ENCODE measurements around the gene ZFX. TPM values are rescaled to one million over a fixed set of nuclear protein-coding genes. Genes with fewer than 3 reads are reported as not detected.

The ZFX gene
- total and polyA plus RNA-seq, 11 donors = 6.4 to 70.5 (median 41.4) TPM

DNA sequence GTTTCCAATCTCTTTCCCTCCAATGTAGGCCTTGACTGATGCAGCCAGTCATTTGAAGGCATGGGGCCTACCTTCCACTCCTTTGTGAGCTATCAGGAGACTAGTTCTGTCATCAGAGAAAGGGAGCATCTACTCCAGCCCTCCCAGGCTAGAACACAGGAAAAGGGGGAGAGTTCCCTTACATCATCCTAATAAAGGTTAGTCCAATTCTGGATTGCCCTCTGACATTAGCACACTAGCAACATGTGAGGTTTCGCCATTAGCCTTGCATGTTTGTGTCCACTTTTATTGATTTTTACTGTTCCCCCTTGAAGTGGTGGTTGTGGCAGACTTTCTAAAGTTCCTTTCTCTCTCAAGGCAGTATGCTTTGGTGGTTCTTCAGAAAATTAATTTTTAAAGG, 67.3 kb downstream of the ZFX start:
- intact Hi-C loops (cut with DNase I) = no loop called here

DNA sequence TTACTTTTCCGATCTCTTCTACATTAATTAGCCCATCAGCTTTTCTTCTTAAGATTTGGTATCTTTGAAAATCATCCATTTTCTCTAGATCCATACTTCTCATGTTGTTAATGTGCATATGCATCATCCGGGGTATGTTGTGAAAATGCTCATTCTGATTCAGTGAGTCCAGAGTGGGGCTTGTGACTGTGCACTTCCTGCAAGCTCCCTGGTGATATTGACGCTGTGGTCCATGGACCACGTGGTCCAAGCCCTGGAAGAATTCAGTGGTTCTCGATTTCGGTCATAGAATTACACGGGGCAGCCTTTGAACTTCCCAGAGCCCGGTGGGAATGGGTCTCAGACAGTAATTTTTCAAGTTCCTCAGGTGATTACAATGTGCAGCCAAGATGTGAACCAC, 69.8 kb downstream of the ZFX start:
- no peak for DNase-seq
- intact Hi-C loops (cut with DNase I) = no loop called here
- 82 to 88% (median 88%) methylated on average over 8 of the region's 8 CpGs for WGBS, 4 donors
- no peak for TF ChIP-seq CTCF (IDR thresholded peaks at IDR 0.05)
- TF ChIP-seq POLR2A (IDR thresholded peaks at IDR 0.05) = no peak
- Histone ChIP-seq H3K27me3 (no peaks in the 10 kb centered on the region), H3K27ac (no peak overlapping the region), H3K4me3 (no peak overlapping the region), H3K36me3 (peaks cover 0 to 10% (median 0%) of the 10 kb centered on the region in 9 donors), H3K4me1 (no peaks in the 10 kb centered on the region), H3K9me3 (no peaks in the 10 kb centered on the region)
- no peak for ATAC-seq

More for the DNA sequence above, 67.3 kb downstream of the ZFX start:
- no peak for ATAC-seq
- Histone ChIP-seq H3K4me1 (no peaks in the 10 kb centered on the region), H3K27me3 (no peaks in the 10 kb centered on the region), H3K27ac (no peak overlapping the region), H3K4me3 (no peak overlapping the region), H3K9me3 (no peaks in the 10 kb centered on the region), H3K36me3 (peaks cover 0 to 28% (median 9%) of the 10 kb centered on the region in 9 donors)
- 94 to 100% (median 98%) methylated on average over 1 of the region's 1 CpG for WGBS, 4 donors
- TF ChIP-seq CTCF (IDR thresholded peaks at IDR 0.05) (no peak), POLR2A (IDR thresholded peaks at IDR 0.05) (no peak)
- DNase-seq = no peak

DNA sequence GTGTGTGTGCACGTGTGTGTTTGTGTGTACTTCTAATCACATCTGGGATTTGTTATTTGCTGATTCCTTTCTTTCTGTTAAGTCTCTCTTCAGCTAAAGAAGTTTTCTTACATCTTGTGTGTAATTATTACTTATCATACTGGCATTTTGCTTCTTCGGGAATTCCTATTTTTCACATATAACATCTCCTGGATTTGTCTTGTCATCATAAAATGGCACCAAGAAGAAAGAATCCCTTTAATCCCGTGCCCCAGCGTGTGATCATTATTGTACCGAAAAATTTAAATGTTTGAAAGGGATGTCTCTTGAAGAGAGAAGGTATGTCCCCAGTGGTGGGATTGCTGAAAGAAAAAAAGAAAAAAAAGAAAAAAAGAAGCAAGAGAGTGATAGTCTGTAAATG, 72.3 kb downstream of the ZFX start:
- no peaks in the 10 kb centered on the region for H3K4me1 ChIP-seq
- H3K9me3 ChIP-seq = peaks cover 0 to 9% (median 0%) of the 10 kb centered on the region in 12 donors
- WGBS, 4 donors = 88 to 94% (median 90%) methylated on average over 5 of the region's 5 CpGs
- no peak overlapping the region for H3K4me3 ChIP-seq
- intact Hi-C loops (cut with DNase I) = no loop called here
- no peak overlapping the region for H3K27ac ChIP-seq
- ATAC-seq (no peak), DNase-seq (no peak)
- H3K36me3 ChIP-seq = no peaks in the 10 kb centered on the region
- no peaks in the 10 kb centered on the region for H3K27me3 ChIP-seq
- TF ChIP-seq CTCF (IDR thresholded peaks at IDR 0.05) = no peak

DNA sequence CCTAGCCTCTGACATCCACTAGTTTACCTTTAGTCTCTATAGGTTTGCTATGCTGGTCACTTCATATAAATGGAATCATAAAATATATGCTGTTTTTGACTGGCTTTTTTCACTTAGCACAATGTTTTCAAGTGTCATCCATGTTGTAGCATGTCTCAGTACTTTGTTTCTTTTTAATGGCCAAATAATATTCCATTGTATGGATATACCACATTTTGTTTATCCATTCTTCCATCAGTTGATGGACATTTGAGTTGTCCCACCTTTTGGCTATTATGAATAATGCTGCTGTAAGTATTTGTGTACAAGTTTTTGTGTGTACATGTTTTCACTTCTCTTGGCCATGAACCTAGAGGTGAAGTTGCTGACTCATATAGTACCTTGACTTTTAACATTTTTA, 75.7 kb downstream of the ZFX start:
- ATAC-seq (no peak), DNase-seq (no peak)
- no peaks in the 10 kb centered on the region for H3K36me3 ChIP-seq
- no peak overlapping the region for H3K4me3 ChIP-seq
- no peak overlapping the region for H3K27ac ChIP-seq
- peaks cover 0 to 2% (median 0%) of the 10 kb centered on the region in 12 donors for H3K4me1 ChIP-seq
- peaks cover 0 to 9% (median 0%) of the 10 kb centered on the region in 12 donors for H3K9me3 ChIP-seq
- no peaks in the 10 kb centered on the region for H3K27me3 ChIP-seq
- intact Hi-C loops (cut with DNase I) = no loop called here
- TF ChIP-seq POLR2A (IDR thresholded peaks at IDR 0.05) = no peak
- TF ChIP-seq CTCF (IDR thresholded peaks at IDR 0.05) = no peak

All from heart left ventricle (tissue), 16 donors.